ENCODE measurements around the gene NEURL2.

NEURL2 gene

GRCh38 chr20:45873409-45874103 lies 17.5 kb downstream of the NEURL2 start:
- DNase-seq (ENCODE audit: low spot score): no peak

- no peak for DNase-seq (ENCODE audit: low spot score)
These were observed 18.4 kb downstream of the NEURL2 start for GRCh38 chr20:45872626-45873025.

DNA sequence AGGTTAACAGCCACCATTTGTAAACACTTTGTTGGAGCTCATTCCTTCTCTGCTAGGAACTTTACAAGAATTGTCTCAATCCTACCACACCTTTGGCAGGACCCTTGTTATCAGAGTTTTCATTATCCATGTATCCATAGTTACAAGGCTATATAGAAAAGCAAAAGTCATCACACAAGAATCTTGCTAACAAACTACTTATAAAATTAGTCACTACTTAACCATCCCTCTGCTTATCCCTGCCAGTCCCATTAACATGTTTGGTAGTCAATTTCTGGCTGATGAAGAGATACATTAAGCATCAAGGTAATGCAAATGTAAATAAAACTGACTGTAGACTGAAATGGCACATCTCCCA lies 23.2 kb downstream of the NEURL2 start:
- no peak for DNase-seq (ENCODE audit: low spot score)

GRCh38 chr20:45867136-45867818 lies 23.7 kb downstream of the NEURL2 start:
- DNase-seq (ENCODE audit: low spot score): no peak

DNA sequence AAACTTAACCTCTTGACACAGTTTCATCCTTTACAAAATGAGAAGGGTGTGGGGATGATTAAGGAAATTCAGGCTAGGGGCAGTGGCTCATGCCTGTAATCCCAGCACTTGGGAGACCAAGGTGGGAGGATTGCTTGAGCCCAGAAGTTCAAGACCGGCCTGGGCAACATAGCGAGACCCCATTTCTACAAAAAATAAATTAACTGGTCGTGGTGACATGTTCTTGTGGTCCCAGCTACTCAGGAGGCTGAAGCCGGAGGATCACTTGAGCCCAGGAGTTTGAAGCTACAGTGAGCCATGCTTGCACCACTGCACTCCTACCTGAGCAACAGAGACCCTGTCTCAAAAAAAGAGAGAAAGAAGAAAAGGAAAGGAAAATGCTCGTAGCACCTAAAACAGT lies 24.6 kb downstream of the NEURL2 start:
- no peak for DNase-seq (ENCODE audit: low spot score)

- no peak for DNase-seq (ENCODE audit: low spot score)
These were observed 27.2 kb downstream of the NEURL2 start for GRCh38 chr20:45863543-45864470.

DNA sequence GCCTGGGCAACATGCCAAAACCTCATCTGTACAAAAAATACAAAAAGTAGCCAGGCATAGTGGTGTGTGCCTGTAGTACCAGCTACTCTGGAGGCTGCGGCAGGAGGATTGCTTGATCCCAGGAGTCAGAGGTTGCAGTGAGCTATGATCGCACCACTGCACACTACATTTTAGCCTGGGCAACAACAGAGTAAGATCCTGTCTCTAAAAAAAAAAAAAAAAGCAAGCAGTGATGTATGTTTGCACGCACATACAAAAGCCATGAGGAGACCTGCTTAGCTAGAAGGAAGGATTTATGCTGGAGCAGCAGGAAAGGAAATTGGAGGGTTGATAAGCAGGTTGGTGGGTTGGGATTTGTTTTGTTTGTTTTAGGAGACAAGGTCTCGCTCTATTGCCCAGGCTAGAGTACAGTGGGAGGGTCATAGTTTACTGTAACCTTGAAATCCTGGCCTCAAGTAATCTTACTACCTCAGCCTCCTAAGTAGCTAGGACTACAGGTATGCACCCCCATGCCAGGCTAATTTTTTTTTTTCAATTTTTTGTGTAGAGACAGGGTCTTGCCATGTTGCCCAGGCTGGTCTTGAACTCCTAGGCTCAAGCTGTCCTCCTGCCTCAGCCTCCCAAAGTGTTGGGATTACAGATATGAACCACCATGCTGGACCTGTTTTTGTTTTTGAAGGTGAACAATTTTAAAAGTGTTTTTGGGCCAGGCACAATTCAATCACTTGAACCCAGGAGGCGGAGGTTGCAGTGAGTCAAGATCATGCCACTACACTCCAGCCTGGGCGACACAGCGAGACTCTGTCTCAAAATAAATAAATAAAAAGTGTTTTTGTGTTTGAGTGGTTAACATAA lies 29.6 kb downstream of the NEURL2 start:
- no peak for DNase-seq (ENCODE audit: low spot score)

GRCh38 chr20:45860560-45861220 lies 30.3 kb downstream of the NEURL2 start:
- no peak for DNase-seq (ENCODE audit: low spot score)

GRCh38 chr20:45859916-45860315 lies 31.1 kb downstream of the NEURL2 start:
- DNase-seq (ENCODE audit: low spot score): no peak

- no peak for DNase-seq (ENCODE audit: low spot score)
These were observed 33.2 kb downstream of the NEURL2 start for GRCh38 chr20:45857882-45858216.

GRCh38 chr20:45857114-45857881 lies 33.7 kb downstream of the NEURL2 start, which contains the start of the genes ACOT8 and ZSWIM3:
Gene ACOT8, minus strand, starts transcription at chr20:45857392. Its CDS starts 77 bp downstream, at chr20:45857315.
Gene ZSWIM3, plus strand, starts transcription at chr20:45857614. Its CDS starts 212 bp downstream, at chr20:45857826.
- DNase-seq (ENCODE audit: low spot score): peak; percentile 100

DNA sequence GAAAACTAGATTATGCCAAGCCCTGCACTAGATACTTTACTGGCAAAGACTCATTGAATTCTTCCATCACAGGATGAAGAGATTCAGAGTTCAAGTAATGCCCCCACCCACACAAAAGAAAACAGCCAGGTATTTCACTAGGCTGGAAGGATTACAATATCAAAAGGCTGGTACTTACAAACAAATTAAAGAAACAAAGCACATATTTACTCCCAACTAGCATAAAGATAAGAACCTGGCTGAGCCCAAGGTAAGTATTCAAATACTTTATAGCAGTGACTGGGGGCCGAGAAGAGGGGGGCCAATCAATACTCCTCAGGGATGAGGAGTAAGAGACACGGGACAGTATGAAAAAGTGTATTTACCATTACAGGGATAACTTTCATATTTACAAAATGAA lies 37.5 kb downstream of the NEURL2 start:
- no peak for DNase-seq (ENCODE audit: low spot score)

- DNase-seq (ENCODE audit: low spot score): no peak
These were observed 38.7 kb downstream of the NEURL2 start for GRCh38 chr20:45852326-45852725.

- DNase-seq (ENCODE audit: low spot score): no peak
These were observed 39.5 kb downstream of the NEURL2 start for GRCh38 chr20:45851501-45851900.

GRCh38 chr20:45850926-45851325 lies 40.1 kb downstream of the NEURL2 start:
- DNase-seq (ENCODE audit: low spot score): no peak

GRCh38 chr20:45850238-45850637 lies 40.8 kb downstream of the NEURL2 start:
- no peak for DNase-seq (ENCODE audit: low spot score)

GRCh38 chr20:45848969-45849582 lies 41.9 kb downstream of the NEURL2 start:
- no peak for DNase-seq (ENCODE audit: low spot score)

GRCh38 chr20:45848421-45848820 lies 42.6 kb downstream of the NEURL2 start:
- DNase-seq (ENCODE audit: low spot score): no peak

GRCh38 chr20:45845452-45845851 lies 45.6 kb downstream of the NEURL2 start:
- no peak for DNase-seq (ENCODE audit: low spot score)

GRCh38 chr20:45843506-45843905 lies 47.5 kb downstream of the NEURL2 start:
- DNase-seq (ENCODE audit: low spot score): no peak

All from kidney capillary endothelial cell (primary cell).